Hematopoietic multipotent progenitor cell (in vitro differentiated cells): ENCODE measurements around the gene TFF1. TPM values are rescaled to one million over a fixed set of nuclear protein-coding genes. Genes with fewer than 3 reads are reported as not detected.
A peak's percentile ranks its signal among the peaks of the same experiment; 100 is the strongest.

ENCODE experiments used
- DNase-seq, 3 donors: peaks; one replicate each; pipeline ENCODE4 v3.0.0-alpha.2; 2011 to 2015; ENCODE audit warnings: low read depth in 2 of 3, low spot score in 2 of 3
- total RNA-seq: library from RNA; depleted of rRNA; stranded (reverse); fragments of >200 nt; gene quantifications from one replicate; pipeline ENCODE4 v1.2.3, GENCODE V29; 2012

TFF1 gene
- total RNA-seq, 1 donor = not detected

- no peak for DNase-seq
These were observed 35.7 kb downstream of the TFF1 start for GRCh38 chr21:42330380-42331371.

DNA sequence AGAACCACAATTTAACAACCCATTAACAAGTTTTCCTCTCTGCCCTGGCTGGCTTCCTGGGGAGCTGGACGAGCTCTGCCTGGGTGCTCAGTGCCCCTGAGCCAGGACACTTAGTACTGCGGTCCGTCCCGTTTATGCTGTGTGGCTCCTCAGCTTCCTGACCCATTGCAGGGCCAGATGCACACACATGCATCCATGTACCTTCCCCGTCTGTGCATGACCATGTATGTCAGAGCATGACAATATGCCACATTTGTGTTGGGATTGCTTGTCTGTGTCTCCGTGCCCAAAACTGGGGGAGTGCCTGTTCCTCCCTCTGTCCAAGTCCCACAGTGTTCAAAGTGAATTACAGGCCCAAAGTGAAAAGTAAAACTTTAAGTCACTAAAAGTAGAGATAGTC lies 41.4 kb downstream of the TFF1 start:
- DNase-seq = no peak

GRCh38 chr21:42321845-42322244 lies 44.5 kb downstream of the TFF1 start:
- no peak for DNase-seq

DNA sequence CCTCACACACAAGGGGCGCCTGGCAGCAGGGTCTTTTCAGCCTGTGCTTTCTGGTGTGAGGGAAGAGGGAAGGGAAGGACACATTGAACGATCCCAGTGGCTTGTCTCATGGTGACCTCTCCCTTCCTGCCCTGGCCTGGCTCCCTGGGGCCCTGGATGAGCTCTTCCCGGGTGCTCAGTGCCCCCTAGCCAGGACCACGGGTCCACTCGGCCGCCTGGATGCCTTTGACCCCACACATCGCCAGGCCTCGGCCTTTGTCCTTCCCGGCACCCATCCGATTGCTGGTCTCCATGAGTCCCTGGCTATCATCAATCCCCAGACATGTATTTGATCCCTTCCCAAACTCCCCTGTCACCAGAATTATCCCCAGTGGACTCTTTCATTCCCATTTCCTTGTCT lies 45.1 kb downstream of the TFF1 start:
- no peak for DNase-seq

GRCh38 chr21:42320791-42321190 lies 45.5 kb downstream of the TFF1 start:
- no peak for DNase-seq

DNA sequence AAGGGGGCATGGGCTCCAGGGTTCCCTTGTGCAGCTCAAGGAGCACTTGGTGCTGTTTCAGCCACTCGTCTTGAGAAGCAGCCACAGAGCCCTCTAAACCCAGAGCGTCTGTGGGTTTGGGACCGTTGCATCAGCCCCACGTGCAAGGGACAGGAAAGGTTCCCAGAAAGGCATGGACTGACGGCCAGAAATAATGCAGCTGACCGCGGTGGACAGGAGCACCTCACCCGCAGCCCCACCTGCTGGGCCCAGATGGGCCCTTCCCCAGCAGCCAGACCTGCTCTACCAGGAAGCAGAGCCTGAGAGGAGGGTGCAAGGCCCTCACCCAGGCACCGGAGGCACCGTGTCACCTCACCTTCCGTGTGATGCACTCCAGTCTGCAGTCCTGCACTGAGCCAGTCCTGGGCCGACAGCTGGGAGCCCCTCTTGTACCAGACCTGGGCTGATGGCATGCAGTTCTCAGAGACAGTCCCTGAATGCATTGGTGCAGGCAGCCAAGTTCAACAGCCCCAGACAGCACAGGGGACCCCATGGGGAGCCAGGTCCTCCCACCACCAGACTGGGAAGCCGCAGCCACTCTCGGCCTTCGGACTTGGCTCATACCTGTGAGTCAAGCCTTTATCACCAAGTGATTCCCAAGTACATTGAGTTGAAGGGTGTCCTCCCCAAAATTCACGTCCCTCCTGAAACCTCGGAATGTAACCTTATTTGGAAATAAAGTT lies 46.3 kb downstream of the TFF1 start:
- DNase-seq = no peak

- DNase-seq = peak in 2 of 3 donors; percentile 65 to 77
These were observed 47.0 kb downstream of the TFF1 start for GRCh38 chr21:42319376-42319775.

DNA sequence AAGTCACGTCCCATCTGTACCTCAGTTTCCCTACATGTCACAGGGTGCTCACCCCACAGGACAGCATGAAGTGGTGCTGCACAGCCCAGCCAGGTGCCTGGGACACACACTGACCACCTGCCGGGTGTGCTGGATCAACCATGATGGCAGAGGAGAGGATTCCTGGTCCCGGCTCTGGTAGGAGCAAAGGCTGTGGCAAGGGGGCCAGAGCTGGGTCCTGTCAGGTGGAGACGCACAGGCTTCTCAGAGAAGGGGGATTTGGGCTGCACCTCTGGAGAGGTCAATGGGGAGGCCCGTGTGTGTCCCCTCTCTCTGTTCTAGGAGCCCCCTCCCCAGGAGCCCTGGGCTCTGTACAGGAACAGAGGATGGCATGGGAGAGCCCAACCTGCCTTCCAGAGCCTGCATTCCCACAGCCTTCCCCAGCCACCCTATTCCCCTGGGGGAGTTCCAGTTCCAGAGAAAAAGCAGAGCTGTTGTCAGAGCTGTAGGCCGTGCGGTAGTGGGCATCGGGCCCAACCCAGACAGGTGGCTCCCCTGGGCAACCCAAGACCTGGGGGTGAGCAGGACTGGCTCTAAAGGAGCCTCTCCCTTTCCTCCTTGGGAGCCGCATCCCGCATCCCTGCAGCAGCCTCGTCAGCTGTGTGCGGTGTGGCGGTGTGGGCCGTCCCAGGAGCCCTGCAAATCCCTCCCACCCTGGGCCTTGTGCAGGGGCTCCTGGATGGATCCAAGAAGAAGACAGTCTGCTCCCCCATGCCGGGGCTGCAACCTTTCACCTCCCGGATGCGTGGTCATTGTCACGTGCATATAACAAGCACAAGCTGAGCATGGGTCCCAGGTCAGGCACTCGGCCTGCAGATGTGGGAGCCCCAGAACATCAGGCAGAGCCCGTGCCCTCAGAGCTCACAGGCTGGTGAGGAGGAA lies 48.2 kb downstream of the TFF1 start:
- no peak for DNase-seq

GRCh38 chr21:42317341-42317741 lies 49.0 kb downstream of the TFF1 start:
- no peak for DNase-seq

DNA sequence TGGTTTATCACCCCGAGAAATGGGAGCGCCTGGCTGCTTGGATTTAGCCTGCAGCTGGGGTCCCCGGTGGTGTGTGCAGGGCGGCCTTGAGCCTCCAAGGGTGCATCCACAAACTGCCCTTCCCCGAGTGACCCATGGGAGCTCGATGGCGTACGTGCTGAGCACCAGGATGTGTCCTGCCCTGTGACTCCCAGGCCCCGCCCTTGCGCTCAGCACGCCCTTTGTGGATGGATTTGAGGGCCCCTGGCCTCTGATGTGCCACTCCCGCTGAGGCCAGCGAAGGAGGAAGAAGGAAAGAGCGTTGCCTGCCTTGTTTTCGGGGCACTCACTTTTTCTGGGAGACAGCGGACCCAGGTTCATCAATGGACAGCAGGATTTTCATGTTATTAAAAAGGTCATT lies 49.4 kb downstream of the TFF1 start:
- no peak for DNase-seq

DNA sequence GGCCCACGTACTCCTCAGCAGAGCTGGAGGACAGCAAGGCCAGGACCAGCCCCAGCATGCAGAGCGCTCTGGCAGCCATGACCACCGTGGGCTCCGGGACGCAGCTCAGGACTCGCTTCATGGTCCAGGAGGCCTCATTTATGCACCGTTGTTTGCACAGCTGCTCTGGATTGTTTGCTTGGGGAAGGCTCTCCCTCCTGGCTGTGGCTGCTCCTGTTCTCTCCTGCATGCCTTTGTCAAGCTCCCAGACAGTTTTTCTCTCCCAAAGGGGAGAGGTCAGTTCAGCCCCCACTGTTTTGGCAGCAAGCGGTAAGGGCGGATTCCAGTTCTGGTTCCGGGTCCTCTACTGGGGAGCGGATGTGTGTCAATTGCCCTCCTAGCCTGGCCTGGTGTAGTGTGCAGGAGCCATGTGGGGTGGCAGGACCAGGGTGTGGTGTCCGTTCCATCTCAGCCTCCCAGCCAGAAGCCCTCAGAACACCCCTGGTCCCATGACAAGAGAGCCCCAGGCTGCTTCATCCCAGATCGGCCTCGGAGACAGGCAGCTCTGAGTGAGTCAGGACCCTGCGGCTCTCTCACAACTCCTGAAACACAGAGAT lies 50.9 kb downstream of the TFF1 start, which contains the start of gene TFF3:
TSS of gene TFF3 (minus strand) at position 114 of the 596 bp plus-strand sequence. CDS start at position 79, 35 bp downstream.
- DNase-seq = no peak

- DNase-seq = no peak
These were observed 51.6 kb downstream of the TFF1 start for GRCh38 chr21:42314616-42315295.

DNA sequence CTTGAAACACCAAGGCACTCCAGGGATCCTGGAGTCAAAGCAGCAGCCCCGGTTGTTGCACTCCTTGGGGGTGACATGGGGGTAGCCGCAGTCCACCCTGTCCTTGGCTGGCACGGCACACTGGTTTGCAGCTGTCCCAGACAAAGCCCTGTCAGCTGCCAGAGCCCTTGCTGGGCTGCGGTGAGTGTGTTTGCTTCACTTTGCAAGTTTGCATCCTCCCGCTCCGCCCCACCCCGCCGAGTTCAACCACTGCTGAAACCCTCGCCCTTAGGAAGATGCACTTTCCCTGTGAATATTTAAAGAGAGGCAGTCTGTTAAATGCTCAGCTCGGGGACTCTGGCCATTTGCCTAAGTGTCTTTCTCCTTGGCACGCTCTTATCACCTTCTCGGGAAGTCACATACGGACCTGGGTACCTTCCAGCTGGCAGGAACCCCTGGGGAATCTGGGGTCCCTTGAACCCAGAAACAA lies 52.8 kb downstream of the TFF1 start:
- no peak for DNase-seq

GRCh38 chr21:42312626-42313104 lies 53.7 kb downstream of the TFF1 start:
- no peak for DNase-seq

Other genes with a start within 250 kb of the TFF1 start
- gene ABCG1, start 147.4 kb downstream of the TFF1 start, total RNA-seq = 45.5 TPM
- gene TFF3, start 51.1 kb downstream of the TFF1 start, total RNA-seq = not detected
- not detected for gene TFF2, start 15.5 kb downstream of the TFF1 start, total RNA-seq
- gene TMPRSS3, start 29.5 kb upstream of the TFF1 start, total RNA-seq = not detected
- 1.6 TPM for gene UBASH3A, start 37.4 kb upstream of the TFF1 start, total RNA-seq
- gene RSPH1, start 129.7 kb upstream of the TFF1 start, total RNA-seq = 0.81 TPM
- 50.9 TPM for gene SLC37A1, start 147.3 kb upstream of the TFF1 start, total RNA-seq